ENCODE measurements around the gene ANKS1B.

DNA sequence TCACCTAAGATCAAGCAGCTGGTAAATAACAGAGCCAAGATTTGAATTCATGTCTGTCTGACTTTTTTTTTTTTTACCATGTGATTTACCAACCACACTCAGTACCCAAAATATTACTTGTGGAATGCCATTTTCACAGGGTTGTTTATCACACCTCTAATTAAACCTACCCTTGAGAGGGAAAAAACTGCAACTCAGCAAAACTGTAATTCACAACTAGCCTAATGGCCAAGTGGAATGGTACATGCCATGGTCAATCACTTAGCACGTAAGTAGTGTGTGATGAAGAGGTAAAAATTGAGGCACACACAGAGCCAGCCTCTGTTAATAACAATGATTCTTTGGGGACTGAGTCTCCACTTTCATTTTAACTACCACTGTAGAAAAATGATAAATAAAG, 750.0 kb downstream of the ANKS1B start:
- TF ChIP-seq, protein P1, sequence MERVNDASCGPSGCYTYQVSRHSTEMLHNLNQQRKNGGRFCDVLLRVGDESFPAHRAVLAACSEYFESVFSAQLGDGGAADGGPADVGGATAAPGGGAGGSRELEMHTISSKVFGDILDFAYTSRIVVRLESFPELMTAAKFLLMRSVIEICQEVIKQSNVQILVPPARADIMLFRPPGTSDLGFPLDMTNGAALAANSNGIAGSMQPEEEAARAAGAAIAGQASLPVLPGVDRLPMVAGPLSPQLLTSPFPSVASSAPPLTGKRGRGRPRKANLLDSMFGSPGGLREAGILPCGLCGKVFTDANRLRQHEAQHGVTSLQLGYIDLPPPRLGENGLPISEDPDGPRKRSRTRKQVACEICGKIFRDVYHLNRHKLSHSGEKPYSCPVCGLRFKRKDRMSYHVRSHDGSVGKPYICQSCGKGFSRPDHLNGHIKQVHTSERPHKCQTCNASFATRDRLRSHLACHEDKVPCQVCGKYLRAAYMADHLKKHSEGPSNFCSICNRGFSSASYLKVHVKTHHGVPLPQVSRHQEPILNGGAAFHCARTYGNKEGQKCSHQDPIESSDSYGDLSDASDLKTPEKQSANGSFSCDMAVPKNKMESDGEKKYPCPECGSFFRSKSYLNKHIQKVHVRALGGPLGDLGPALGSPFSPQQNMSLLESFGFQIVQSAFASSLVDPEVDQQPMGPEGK (CRISPR knock-in tag; IDR thresholded peaks at IDR 0.05; ENCODE audit: borderline replicate concordance) = no peak
- TF ChIP-seq, protein P2, sequence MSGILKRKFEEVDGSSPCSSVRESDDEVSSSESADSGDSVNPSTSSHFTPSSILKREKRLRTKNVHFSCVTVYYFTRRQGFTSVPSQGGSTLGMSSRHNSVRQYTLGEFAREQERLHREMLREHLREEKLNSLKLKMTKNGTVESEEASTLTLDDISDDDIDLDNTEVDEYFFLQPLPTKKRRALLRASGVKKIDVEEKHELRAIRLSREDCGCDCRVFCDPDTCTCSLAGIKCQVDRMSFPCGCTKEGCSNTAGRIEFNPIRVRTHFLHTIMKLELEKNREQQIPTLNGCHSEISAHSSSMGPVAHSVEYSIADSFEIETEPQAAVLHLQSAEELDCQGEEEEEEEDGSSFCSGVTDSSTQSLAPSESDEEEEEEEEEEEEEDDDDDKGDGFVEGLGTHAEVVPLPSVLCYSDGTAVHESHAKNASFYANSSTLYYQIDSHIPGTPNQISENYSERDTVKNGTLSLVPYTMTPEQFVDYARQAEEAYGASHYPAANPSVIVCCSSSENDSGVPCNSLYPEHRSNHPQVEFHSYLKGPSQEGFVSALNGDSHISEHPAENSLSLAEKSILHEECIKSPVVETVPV (CRISPR knock-in tag; IDR thresholded peaks at IDR 0.05) = no peak
- no peak for TF ChIP-seq PPARA (CRISPR knock-in tag; IDR thresholded peaks at IDR 0.05; ENCODE audit: borderline replicate concordance)
- TF ChIP-seq, protein P3, sequence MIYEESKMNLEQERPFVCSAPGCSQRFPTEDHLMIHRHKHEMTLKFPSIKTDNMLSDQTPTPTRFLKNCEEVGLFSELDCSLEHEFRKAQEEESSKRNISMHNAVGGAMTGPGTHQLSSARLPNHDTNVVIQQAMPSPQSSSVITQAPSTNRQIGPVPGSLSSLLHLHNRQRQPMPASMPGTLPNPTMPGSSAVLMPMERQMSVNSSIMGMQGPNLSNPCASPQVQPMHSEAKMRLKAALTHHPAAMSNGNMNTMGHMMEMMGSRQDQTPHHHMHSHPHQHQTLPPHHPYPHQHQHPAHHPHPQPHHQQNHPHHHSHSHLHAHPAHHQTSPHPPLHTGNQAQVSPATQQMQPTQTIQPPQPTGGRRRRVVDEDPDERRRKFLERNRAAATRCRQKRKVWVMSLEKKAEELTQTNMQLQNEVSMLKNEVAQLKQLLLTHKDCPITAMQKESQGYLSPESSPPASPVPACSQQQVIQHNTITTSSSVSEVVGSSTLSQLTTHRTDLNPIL (CRISPR knock-in tag; IDR thresholded peaks at IDR 0.05; ENCODE audit: low read depth) = no peak
- no peak for TF ChIP-seq ZNF70 (CRISPR knock-in tag; IDR thresholded peaks at IDR 0.05)
